Adrenal gland (tissue), 12 donors: ENCODE results near the gene FABP6. TPM values are rescaled to one million over a fixed set of nuclear protein-coding genes. Genes with fewer than 3 reads are reported as not detected.

Source experiments
- DNase-seq, 7 donors: peaks; one replicate each; pipeline ENCODE4 v3.0.0-alpha.2; 2019 to 2020
- H3K27ac ChIP-seq, 5 donors: fragments of 200-600 bp; sonication (generic) in 4 of 5; 1 replicate in 3 of 5; 2 replicates in 2 of 5; pipeline versions ENCODE4 v1.5.1 to v1.8.0; 2016 to 2020; ENCODE audit warnings: mild to moderate bottlenecking in 1 of 5
- H3K27me3 ChIP-seq: fragments of 200-600 bp; 2 replicates; pipeline ENCODE4 v1.8.0; 2021
- H3K36me3 ChIP-seq, 2 donors: fragments of 200-600 bp; replicated peaks in 1 of 2; 1 replicate in 1 of 2; 2 replicates in 1 of 2; pipeline versions ENCODE4 v1.5.1 to v1.8.0; 2018 to 2022
- H3K4me1 ChIP-seq, 2 donors: fragments of 200-600 bp; replicated peaks in 1 of 2; 1 replicate in 1 of 2; 2 replicates in 1 of 2; pipeline versions ENCODE4 v1.5.1 to v1.8.0; 2018 to 2021
- H3K4me3 ChIP-seq, 4 donors: fragments of 200-600 bp; sonication (generic) in 3 of 4; one replicate each; pipeline ENCODE4 v1.5.1; 2016 to 2018
- H3K9me3 ChIP-seq, 3 donors: fragments of 200-600 bp; sonication (generic) in 1 of 3; replicated peaks in 1 of 3; 1 replicate in 2 of 3; 2 replicates in 1 of 3; pipeline versions ENCODE4 v1.5.1 to v1.8.0; 2016 to 2021
- CTCF ChIP-seq, 6 experiments: fragments of 450-650 bp in 4 of 6; fragments of 200-600 bp in 2 of 6; sonication (generic) in 1 of 6; IDR thresholded peaks; 1 replicate in 5 of 6; 2 replicates in 1 of 6; pipeline versions ENCODE4 v1.5.1 to v1.8.0; 2016 to 2021; ENCODE audit warnings: antibody characterized with exemption in 6 of 6, mild to moderate bottlenecking in 2 of 6, moderate library complexity in 1 of 6
- POLR2A ChIP-seq, 2 donors: fragments of 450-650 bp; IDR thresholded peaks; one replicate each; pipeline ENCODE4 v1.6.1; 2017; ENCODE audit warnings: antibody characterized with exemption in 2 of 2, mild to moderate bottlenecking in 2 of 2, moderate library complexity in 1 of 2
- WGBS, 4 donors: extraction: QIAGEN DNeasy Blood & Tissue Kit in 2 of 4; methylation state at CpG; one replicate each; pipeline versions ENCODE4 v1.1.5 to v1.1.7; 2013 to 2017; 5-methylcytosine and 5-hydroxymethylcytosine counted together
- intact Hi-C, 2 donors: fragments of 100-400 bp; cut with DNase I; formaldehyde crosslinking; loops; one replicate each; pipeline versions ENCODE4 v1.14.1 to v1.15.0; 2022 to 2023
- polyA plus RNA-seq, 3 donors: library from polyadenylated mRNA; stranded (reverse); fragments of 200-250 nt in 2 of 3; fragments of 350-450 nt in 1 of 3; fragmentation: Illumina TruSeq in 1 of 3; extraction: RNeasy Lipid Tissue Mini Kit (QIAGEN cat#74804) in 1 of 3; gene quantifications; one replicate each; pipeline ENCODE4 v1.2.3, GENCODE V29; 2013 to 2014
- total RNA-seq, 9 donors: library from RNA; depleted of rRNA in 4 of 9; stranded (reverse); fragments of >200 nt in 4 of 9; fragments of 120-200 nt in 1 of 9; fragmentation: NEBNext Ultra II Directional in 1 of 9; extraction: Animal tissue kit (Norgen Biotek cat#: 25700) in 1 of 9; gene quantifications; one replicate each; pipeline versions ENCODE4 v1.1.0 to v1.2.4, GENCODE V29; 2013 to 2023
- donor health status: healthy with polysubstance abuse.
- donor health status: Bipolar disorder and iron deficiency.
- donor health status: DM: yes; HTN: yes; CAD: no.
- donor health status: DM: no; HTN: no; CAD: no.
- donor health status: DM: no; HTN: no; CAD: no.
- donor health status: DM: yes; HTN: yes; CAD: no.

The FABP6 gene
- total and polyA plus RNA-seq, 12 donors: 0.39 to 29.4 (median 9.4) TPM; not detected in 1

DNA sequence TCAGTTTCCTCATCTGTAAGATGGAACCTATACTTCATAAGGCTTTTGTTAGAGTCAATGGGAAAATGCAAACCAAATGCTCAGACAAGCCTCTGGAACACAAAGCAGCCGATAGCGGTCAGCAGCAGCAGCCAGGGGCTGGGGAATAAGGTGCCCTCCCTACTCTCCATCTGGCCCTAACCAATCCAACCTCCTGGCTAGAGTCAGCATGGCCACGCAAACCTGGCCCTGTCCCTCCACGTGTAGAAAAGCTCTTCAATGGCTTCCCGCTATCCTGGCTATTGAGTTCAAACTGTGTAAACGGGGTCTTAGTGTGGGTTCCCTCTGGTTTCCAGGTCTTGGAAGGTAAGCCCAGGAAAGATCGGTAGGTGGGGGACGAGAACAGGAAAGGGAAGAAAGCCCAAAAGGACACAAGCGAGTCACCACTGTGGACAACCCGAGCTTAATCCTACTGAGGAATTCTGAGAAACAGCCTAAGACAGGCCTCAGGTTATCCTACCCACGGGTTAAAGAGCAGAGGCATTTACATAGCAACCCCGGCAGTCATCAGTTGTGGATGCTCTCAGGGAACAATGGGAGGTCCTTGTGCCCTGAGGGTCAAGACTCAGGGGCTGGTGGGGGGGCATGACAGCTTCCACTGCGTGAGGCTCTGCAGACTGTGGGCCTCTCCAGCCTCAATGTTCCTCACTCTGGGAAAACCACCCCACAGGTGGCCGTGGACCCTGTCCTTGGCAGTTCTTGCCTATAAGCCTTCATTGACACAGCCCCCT lies 30.9 kb downstream of the FABP6 start:
- no peak for DNase-seq
- intact Hi-C loops: no loop called here

GRCh38 chr5:160260881-160261815 lies 31.8 kb downstream of the FABP6 start:
- intact Hi-C loops: no loop called here

More for the DNA sequence above, 30.9 kb downstream of the FABP6 start:
- no peak for TF ChIP-seq CTCF (IDR thresholded peaks at IDR 0.05)
- no peak for TF ChIP-seq POLR2A (IDR thresholded peaks at IDR 0.05)
- Histone ChIP-seq H3K4me3 (no peak overlapping the region), H3K27ac (peak overlapping the region in 2 of 5 donors; percentile 36 to 45), H3K36me3 (no peaks in the 10 kb centered on the region), H3K27me3 (no peaks in the 10 kb centered on the region), H3K9me3 (no peaks in the 10 kb centered on the region), H3K4me1 (peaks cover 0 to 13% of the 10 kb centered on the region in 2 donors)
- 90 to 96% (median 94%) methylated on average over 10 to 14 of the region's 14 CpGs for WGBS, 4 donors

GRCh38 chr5:160262151-160263074 lies 33.1 kb downstream of the FABP6 start:
- Histone ChIP-seq H3K27ac (no peak overlapping the region), H3K4me3 (no peak overlapping the region), H3K4me1 (peaks cover 0 to 13% of the 10 kb centered on the region in 2 donors), H3K27me3 (no peaks in the 10 kb centered on the region), H3K36me3 (no peaks in the 10 kb centered on the region), H3K9me3 (no peaks in the 10 kb centered on the region)
- WGBS, 4 donors: 58 to 76% (median 72%) methylated on average over 13 to 16 of the region's 16 CpGs
- intact Hi-C loops: no loop called here
- TF ChIP-seq CTCF (IDR thresholded peaks at IDR 0.05) (no peak), POLR2A (IDR thresholded peaks at IDR 0.05) (no peak)
- DNase-seq: no peak

More at GRCh38 chr5:160260881-160261815, 31.8 kb downstream of the FABP6 start:
- TF ChIP-seq POLR2A (IDR thresholded peaks at IDR 0.05) (peak in 1 of 2 donors; percentile 27), CTCF (IDR thresholded peaks at IDR 0.05) (no peak)
- H3K4me3 ChIP-seq: no peak overlapping the region
- DNase-seq: peak in 6 of 7 donors; percentile 60 to 85 (median 78)
- H3K36me3 ChIP-seq: no peaks in the 10 kb centered on the region
- no peaks in the 10 kb centered on the region for H3K9me3 ChIP-seq
- H3K27ac ChIP-seq: peak overlapping the region in 3 of 5 donors; percentile 14 to 45 (median 36)
- H3K4me1 ChIP-seq: peaks cover 0 to 13% of the 10 kb centered on the region in 2 donors
- 43 to 59% (median 48%) methylated on average over 13 to 22 of the region's 22 CpGs for WGBS, 4 donors
- no peaks in the 10 kb centered on the region for H3K27me3 ChIP-seq
